AG04450 (cell line): Measurements from ENCODE around the gene KRTAP4-2. TPM values are rescaled to one million over a fixed set of nuclear protein-coding genes. Genes with fewer than 3 reads are reported as not detected.
"Not testable (repeated sequence)": the region's sequence is repeated elsewhere in the genome, so short reads cannot be mapped to it uniquely, and the experiment has no call there.

Source experiments
- CTCF ChIA-PET: fragments of 300-600, 350-600 bp; formaldehyde crosslinking; extraction: SDS; loops from one replicate; lab custom pipeline; 2022; ENCODE audit warnings: antibody characterized with exemption, inconsistent platforms; lab: Charles Lee
- POLR2A ChIA-PET: fragments of 350-600 bp; formaldehyde crosslinking; extraction: SDS; loops from one replicate; lab custom pipeline; 2021; ENCODE audit warnings: antibody characterized with exemption, inconsistent platforms; lab: Yijun Ruan, JAX
- DNase-seq: peaks from one replicate; pipeline ENCODE4 v3.0.0-alpha.2; 2011; ENCODE audit warnings: low read depth, low spot score
- H3K27ac ChIP-seq: one replicate; pipeline ENCODE4 v1.5.1; 2012; ENCODE audit warnings: low read depth, low read length, control low read depth
- H3K27me3 ChIP-seq: one replicate; pipeline ENCODE4 v1.6.0; 2012; ENCODE audit warnings: low read length; ENCODE audit not compliant: control insufficient read depth, insufficient read depth
- H3K4me3 ChIP-seq: 2 replicates; pipeline ENCODE4 v1.5.1; 2011; ENCODE audit warnings: mild to moderate bottlenecking, low read depth, low read length, control low read depth
- H3K9me3 ChIP-seq: 2 replicates; pipeline ENCODE4 v1.5.1; 2012; ENCODE audit warnings: low read length; ENCODE audit not compliant: control insufficient read depth, insufficient read depth
- polyA minus RNA-seq: library from RNA; depleted of rRNA, polyadenylated mRNA; stranded (reverse); fragments of >200 nt; gene quantifications from 2 replicates; pipeline ENCODE4 v1.2.3, GENCODE V29; 2011; rRNA and poly(A)+ RNA removed
- polyA plus RNA-seq: library from polyadenylated mRNA; depleted of rRNA; stranded (reverse); fragments of >200 nt; gene quantifications from 2 replicates; pipeline ENCODE4 v1.2.3, GENCODE V29; 2011; rRNA removed
- TF ChIP-seq, protein P1 (sequence below): IDR thresholded peaks from 2 replicates; pipeline ENCODE4 v1.5.1; 2011; ENCODE audit warnings: low read depth, low read length, control low read depth, inconsistent platforms

The KRTAP4-2 gene
- not detected in 2 replicates for polyA plus RNA-seq
- polyA minus RNA-seq = not detected in 2 replicates

DNA sequence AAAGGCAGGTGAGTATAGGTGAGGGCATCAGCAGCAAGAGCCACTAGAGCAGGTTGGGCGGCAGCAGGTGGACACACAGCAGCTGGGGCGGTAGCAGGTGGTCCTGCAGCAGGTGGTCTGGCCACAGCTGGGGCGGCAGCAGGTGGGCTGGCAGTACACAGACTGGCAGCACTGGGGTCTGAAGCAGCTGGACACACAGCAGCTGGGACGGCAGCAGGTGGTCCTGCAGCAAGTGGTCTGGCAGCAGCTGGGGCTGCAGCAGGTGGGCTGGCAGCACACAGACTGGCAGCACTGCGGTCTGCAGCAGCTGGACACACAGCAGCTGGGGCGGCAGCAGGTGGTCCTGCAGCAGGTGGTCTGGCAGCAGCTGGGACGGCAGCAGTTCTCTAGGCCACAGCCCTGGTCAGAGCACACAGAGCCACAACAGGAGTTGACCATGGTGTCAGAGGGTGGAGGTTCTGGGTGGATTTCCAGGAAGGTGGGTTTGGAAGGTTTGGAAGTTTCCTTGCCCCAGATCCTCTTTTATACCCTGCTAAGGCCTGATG lies at the start of gene KRTAP4-2:
TSS of gene KRTAP4-2 (minus strand) at position 495 of the 545 bp plus-strand sequence. CDS start at position 438, 57 bp downstream.
- Histone ChIP-seq H3K9me3 (peaks cover 4% of the 10 kb centered on the region; the same call in 1 of the 2 replicates), H3K27ac (no peak within 1 kb of the TSS), H3K4me3 (no peak within 1 kb of the TSS), H3K27me3 (no peaks in the 10 kb centered on the region)
- POLR2A ChIA-PET = no interaction called here
- TF ChIP-seq, protein P1, sequence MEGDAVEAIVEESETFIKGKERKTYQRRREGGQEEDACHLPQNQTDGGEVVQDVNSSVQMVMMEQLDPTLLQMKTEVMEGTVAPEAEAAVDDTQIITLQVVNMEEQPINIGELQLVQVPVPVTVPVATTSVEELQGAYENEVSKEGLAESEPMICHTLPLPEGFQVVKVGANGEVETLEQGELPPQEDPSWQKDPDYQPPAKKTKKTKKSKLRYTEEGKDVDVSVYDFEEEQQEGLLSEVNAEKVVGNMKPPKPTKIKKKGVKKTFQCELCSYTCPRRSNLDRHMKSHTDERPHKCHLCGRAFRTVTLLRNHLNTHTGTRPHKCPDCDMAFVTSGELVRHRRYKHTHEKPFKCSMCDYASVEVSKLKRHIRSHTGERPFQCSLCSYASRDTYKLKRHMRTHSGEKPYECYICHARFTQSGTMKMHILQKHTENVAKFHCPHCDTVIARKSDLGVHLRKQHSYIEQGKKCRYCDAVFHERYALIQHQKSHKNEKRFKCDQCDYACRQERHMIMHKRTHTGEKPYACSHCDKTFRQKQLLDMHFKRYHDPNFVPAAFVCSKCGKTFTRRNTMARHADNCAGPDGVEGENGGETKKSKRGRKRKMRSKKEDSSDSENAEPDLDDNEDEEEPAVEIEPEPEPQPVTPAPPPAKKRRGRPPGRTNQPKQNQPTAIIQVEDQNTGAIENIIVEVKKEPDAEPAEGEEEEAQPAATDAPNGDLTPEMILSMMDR = no peak
- CTCF ChIA-PET = interaction anchor here (0.7 kb wide), 1 partner anchor 17 kb away, joined by 3 read pairs; no protein-coding TSS in a partner anchor
- no peak for DNase-seq

- H3K9me3 ChIP-seq, POLR2A ChIA-PET, H3K27ac ChIP-seq, H3K27me3 ChIP-seq, DNase-seq, CTCF ChIA-PET, H3K4me3 ChIP-seq: not testable (repeated sequence)
Measured at GRCh38 chr17:41226598-41227095, 48.6 kb upstream of the KRTAP4-2 start, which contains the start of gene KRTAP9-2. KRTAP9-2 (plus strand) TSS chr17:41226648; CDS start chr17:41226655, 7 bp downstream.

- TF ChIP-seq, protein P1 = no peak
- CTCF ChIA-PET = no interaction called here
- POLR2A ChIA-PET = no interaction called here
Measured at GRCh38 chr17:41226051-41226450, 48.0 kb upstream of the KRTAP4-2 start.

GRCh38 chr17:41223821-41224220 lies 45.8 kb upstream of the KRTAP4-2 start:
- no peak overlapping the region for H3K27ac ChIP-seq
- POLR2A ChIA-PET = no interaction called here
- CTCF ChIA-PET = no interaction called here

More at GRCh38 chr17:41226051-41226450, 48.0 kb upstream of the KRTAP4-2 start:
- Histone ChIP-seq H3K27me3 (no peaks in the 10 kb centered on the region), H3K27ac (no peak overlapping the region), H3K4me3 (no peak overlapping the region), H3K9me3 (no peaks in the 10 kb centered on the region)
- no peak for DNase-seq

DNA sequence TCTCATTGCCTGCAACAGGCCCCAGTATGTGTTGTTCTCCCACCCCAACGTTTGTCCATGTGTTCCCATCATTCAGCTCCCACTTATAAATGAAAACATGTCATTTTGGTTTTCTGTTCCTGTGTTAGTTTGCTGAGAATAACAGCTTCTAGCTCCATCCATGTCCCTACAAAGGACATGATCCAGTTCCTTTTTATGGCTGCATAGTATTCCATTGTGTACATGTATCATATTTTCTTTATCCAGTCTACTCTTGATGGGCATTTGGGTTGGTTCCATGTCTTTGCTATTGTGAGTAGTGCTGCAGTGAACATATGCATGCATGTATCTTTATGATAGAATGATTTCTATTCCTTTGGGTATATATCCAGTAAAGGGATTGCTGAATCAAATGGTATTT lies 37.7 kb upstream of the KRTAP4-2 start:
- Histone ChIP-seq H3K27ac (no peak overlapping the region), H3K9me3 (no peaks in the 10 kb centered on the region), H3K4me3 (no peak overlapping the region), H3K27me3 (no peaks in the 10 kb centered on the region)
- ChIA-PET POLR2A (no interaction called here), CTCF (no interaction called here)
- DNase-seq = no peak
- TF ChIP-seq, protein P1 = no peak

More at GRCh38 chr17:41223821-41224220, 45.8 kb upstream of the KRTAP4-2 start:
- no peak for DNase-seq
- TF ChIP-seq, protein P1 = no peak
- Histone ChIP-seq H3K9me3 (no peaks in the 10 kb centered on the region), H3K4me3 (no peak overlapping the region), H3K27me3 (no peaks in the 10 kb centered on the region)
